ENCODE results near the gene GALNT16. TPM values are rescaled to one million over a fixed set of nuclear protein-coding genes. Genes with fewer than 3 reads are reported as not detected.

The GALNT16 gene
- total RNA-seq, 1 donor from 2014 or later, result 6.2 TPM

DNA sequence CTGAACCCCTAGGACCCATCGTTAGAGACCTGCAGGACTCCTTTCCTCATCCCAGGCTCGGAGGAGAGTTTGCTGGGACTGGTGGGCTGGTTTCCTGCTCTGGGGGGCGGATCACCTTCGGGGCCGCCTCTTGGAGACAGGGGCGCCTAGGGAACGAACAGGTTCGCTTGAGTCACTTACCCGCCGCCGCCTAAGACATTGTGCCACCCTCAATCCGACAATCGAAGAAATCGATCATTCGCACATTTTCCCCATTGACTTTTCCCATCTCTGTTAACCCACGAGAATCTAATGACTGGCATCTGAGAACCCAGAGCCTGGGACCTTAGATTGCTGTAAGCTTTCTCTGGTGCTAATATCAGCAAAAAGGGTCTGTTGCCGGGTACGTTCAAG is 138.9 kb downstream of the GALNT16 start:
- peak overlapping the region; percentile 85 for H3K4me3 ChIP-seq (ENCODE audit: insufficient read depth, low read depth, low read length)
- peak overlapping the region; percentile 97 for H3K27ac Mint-ChIP-seq (ENCODE audit: unreplicated experiment)
- H3K4me2 ChIP-seq (ENCODE audit: low read length), result peak overlapping the region; percentile 89
- peak overlapping the region; percentile 95 for H3K27ac ChIP-seq (ENCODE audit: low read depth, low read length)
- H4K20me1 ChIP-seq (ENCODE audit: insufficient read depth, low read length), result peaks cover 61% of the 10 kb centered on the region
- no peaks in the 10 kb centered on the region for H3K27me3 Mint-ChIP-seq (ENCODE audit: low read depth, unreplicated experiment)
- peak overlapping the region; percentile 94 for H3K4me3 Mint-ChIP-seq (ENCODE audit: unreplicated experiment)
- H3K9ac ChIP-seq (ENCODE audit: low read length), result peak overlapping the region; percentile 100
- peaks cover 96% of the 10 kb centered on the region for H3K79me2 ChIP-seq (ENCODE audit: insufficient read depth, low read length)
- H3K4me1 ChIP-seq (ENCODE audit: insufficient read depth, low read length), result peaks cover 34% of the 10 kb centered on the region
- no peaks in the 10 kb centered on the region for H3K9me3 ChIP-seq (ENCODE audit: insufficient read depth, low read depth, low read length)
- FAIRE-seq (no peak), DNase-seq (ENCODE audit: low read depth) (no peak)
- H2AFZ ChIP-seq (ENCODE audit: low read depth, low read length), result peak overlapping the region; percentile 84
- no peaks in the 10 kb centered on the region for H3K9me3 Mint-ChIP-seq (ENCODE audit: unreplicated experiment)
- peaks cover 3% of the 10 kb centered on the region for H3K36me3 Mint-ChIP-seq (ENCODE audit: low read depth, unreplicated experiment)
- TF ChIP-seq, protein P1, sequence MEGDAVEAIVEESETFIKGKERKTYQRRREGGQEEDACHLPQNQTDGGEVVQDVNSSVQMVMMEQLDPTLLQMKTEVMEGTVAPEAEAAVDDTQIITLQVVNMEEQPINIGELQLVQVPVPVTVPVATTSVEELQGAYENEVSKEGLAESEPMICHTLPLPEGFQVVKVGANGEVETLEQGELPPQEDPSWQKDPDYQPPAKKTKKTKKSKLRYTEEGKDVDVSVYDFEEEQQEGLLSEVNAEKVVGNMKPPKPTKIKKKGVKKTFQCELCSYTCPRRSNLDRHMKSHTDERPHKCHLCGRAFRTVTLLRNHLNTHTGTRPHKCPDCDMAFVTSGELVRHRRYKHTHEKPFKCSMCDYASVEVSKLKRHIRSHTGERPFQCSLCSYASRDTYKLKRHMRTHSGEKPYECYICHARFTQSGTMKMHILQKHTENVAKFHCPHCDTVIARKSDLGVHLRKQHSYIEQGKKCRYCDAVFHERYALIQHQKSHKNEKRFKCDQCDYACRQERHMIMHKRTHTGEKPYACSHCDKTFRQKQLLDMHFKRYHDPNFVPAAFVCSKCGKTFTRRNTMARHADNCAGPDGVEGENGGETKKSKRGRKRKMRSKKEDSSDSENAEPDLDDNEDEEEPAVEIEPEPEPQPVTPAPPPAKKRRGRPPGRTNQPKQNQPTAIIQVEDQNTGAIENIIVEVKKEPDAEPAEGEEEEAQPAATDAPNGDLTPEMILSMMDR (IDR thresholded peaks at IDR 0.05; ENCODE audit: insufficient read depth, low read depth, low read length), result no peak
- no peak for TF ChIP-seq EZH2 (IDR thresholded peaks at IDR 0.05; ENCODE audit: insufficient read depth, low read length)
- peaks cover 17% of the 10 kb centered on the region for H3K36me3 ChIP-seq (ENCODE audit: insufficient read depth, low read length)
- H3K4me1 Mint-ChIP-seq (ENCODE audit: low read depth, unreplicated experiment), result peaks cover 20% of the 10 kb centered on the region
- no peaks in the 10 kb centered on the region for H3K27me3 ChIP-seq (ENCODE audit: insufficient read depth, low read length)

DNA sequence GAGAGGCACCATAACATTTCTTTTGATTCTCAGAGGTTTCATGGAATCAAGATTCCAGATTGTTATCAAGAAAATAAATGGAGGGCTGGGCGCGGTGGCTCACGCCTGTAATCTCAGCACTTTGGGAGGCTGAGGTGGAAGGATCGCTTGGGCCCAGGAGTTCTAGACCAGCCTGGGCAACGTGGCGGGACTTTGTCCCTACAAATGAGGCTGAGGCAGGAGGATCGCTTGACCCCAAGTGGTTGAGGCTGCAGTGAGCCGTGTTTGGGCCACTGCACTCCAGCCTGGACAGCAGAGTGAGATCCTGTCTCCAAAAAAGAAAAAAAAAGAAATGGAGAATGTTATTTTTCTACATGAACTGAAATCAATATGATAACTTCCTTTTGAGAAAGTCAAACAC is 139.8 kb downstream of the GALNT16 start:
- Histone ChIP-seq H3K4me2 (ENCODE audit: low read length) (peak overlapping the region; percentile 89), H3K27ac (ENCODE audit: low read depth, low read length) (no peak overlapping the region), H4K20me1 (ENCODE audit: insufficient read depth, low read length) (peaks cover 66% of the 10 kb centered on the region), H3K27me3 (ENCODE audit: insufficient read depth, low read length) (no peaks in the 10 kb centered on the region), H3K4me3 (ENCODE audit: insufficient read depth, low read depth, low read length) (peak overlapping the region; percentile 85), H3K4me1 (ENCODE audit: insufficient read depth, low read length) (peaks cover 34% of the 10 kb centered on the region), H3K9me3 (ENCODE audit: insufficient read depth, low read depth, low read length) (no peaks in the 10 kb centered on the region), H2AFZ (ENCODE audit: low read depth, low read length) (no peak overlapping the region), H3K79me2 (ENCODE audit: insufficient read depth, low read length) (peaks cover 96% of the 10 kb centered on the region), H3K9ac (ENCODE audit: low read length) (peak overlapping the region; percentile 100), H3K36me3 (ENCODE audit: insufficient read depth, low read length) (peaks cover 12% of the 10 kb centered on the region)
- FAIRE-seq, result no peak
- Mint-ChIP-seq H3K27ac (ENCODE audit: unreplicated experiment) (no peak overlapping the region), H3K27me3 (ENCODE audit: low read depth, unreplicated experiment) (no peaks in the 10 kb centered on the region), H3K36me3 (ENCODE audit: low read depth, unreplicated experiment) (peaks cover 3% of the 10 kb centered on the region), H3K9me3 (ENCODE audit: unreplicated experiment) (no peaks in the 10 kb centered on the region), H3K4me1 (ENCODE audit: low read depth, unreplicated experiment) (peaks cover 20% of the 10 kb centered on the region), H3K4me3 (ENCODE audit: unreplicated experiment) (peak overlapping the region; percentile 94)
- no peak for DNase-seq (ENCODE audit: low read depth)
- TF ChIP-seq, protein P1 (IDR thresholded peaks at IDR 0.05; ENCODE audit: insufficient read depth, low read depth, low read length), result no peak
- no peak for TF ChIP-seq EZH2 (IDR thresholded peaks at IDR 0.05; ENCODE audit: insufficient read depth, low read length)

DNA sequence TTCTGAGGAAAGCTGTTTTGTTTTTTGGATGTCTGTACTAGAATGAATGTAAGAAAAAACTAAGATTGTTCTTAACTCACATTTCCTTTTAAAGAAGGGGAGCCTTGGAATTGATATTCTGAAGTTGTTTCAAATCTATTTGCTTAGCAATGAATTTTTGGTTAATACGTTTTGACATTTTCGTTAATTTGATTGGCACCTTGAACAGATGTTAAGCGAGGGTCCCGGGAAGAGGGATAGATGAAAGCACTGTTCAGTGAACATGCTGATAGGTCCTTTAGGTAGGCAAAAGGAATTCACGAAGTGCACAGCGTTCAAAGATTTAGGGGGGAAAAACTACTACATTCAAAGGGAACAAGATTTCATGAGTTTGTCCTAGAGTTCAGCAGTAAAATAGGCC is 140.2 kb downstream of the GALNT16 start:
- Histone ChIP-seq H3K79me2 (ENCODE audit: insufficient read depth, low read length) (peaks cover 96% of the 10 kb centered on the region), H3K36me3 (ENCODE audit: insufficient read depth, low read length) (peaks cover 8% of the 10 kb centered on the region), H3K27ac (ENCODE audit: low read depth, low read length) (no peak overlapping the region), H3K4me3 (ENCODE audit: insufficient read depth, low read depth, low read length) (peak overlapping the region; percentile 85), H3K9ac (ENCODE audit: low read length) (peak overlapping the region; percentile 100), H3K4me2 (ENCODE audit: low read length) (peak overlapping the region; percentile 89), H3K9me3 (ENCODE audit: insufficient read depth, low read depth, low read length) (no peaks in the 10 kb centered on the region), H3K27me3 (ENCODE audit: insufficient read depth, low read length) (no peaks in the 10 kb centered on the region), H2AFZ (ENCODE audit: low read depth, low read length) (no peak overlapping the region), H4K20me1 (ENCODE audit: insufficient read depth, low read length) (peaks cover 66% of the 10 kb centered on the region), H3K4me1 (ENCODE audit: insufficient read depth, low read length) (peaks cover 34% of the 10 kb centered on the region)
- TF ChIP-seq, protein P1 (IDR thresholded peaks at IDR 0.05; ENCODE audit: insufficient read depth, low read depth, low read length), result no peak
- TF ChIP-seq EZH2 (IDR thresholded peaks at IDR 0.05; ENCODE audit: insufficient read depth, low read length), result no peak
- H3K36me3 Mint-ChIP-seq (ENCODE audit: low read depth, unreplicated experiment), result peaks cover 3% of the 10 kb centered on the region
- no peaks in the 10 kb centered on the region for H3K9me3 Mint-ChIP-seq (ENCODE audit: unreplicated experiment)
- peaks cover 20% of the 10 kb centered on the region for H3K4me1 Mint-ChIP-seq (ENCODE audit: low read depth, unreplicated experiment)
- FAIRE-seq, result no peak
- H3K27me3 Mint-ChIP-seq (ENCODE audit: low read depth, unreplicated experiment), result no peaks in the 10 kb centered on the region
- DNase-seq (ENCODE audit: low read depth), result no peak
- no peak overlapping the region for H3K27ac Mint-ChIP-seq (ENCODE audit: unreplicated experiment)
- peak overlapping the region; percentile 94 for H3K4me3 Mint-ChIP-seq (ENCODE audit: unreplicated experiment)

Measured in astrocyte (in vitro differentiated cells and primary cell).